Measurements from ENCODE around the gene TMEM150C. TPM values are rescaled to one million over a fixed set of nuclear protein-coding genes. Genes with fewer than 3 reads are reported as not detected.
"Not testable (repeated sequence)": the region's sequence is repeated elsewhere in the genome, so short reads cannot be mapped to it uniquely, and the experiment has no call there.

Gene TMEM150C
- total RNA-seq, 1 experiment from 2014 or later: 0.58 TPM

- ChIA-PET CTCF (no interaction called here), POLR2A (ENCODE audit: unreplicated experiment) (no interaction called here)
Observed at GRCh38 chr4:82555276-82555675, 6.5 kb downstream of the TMEM150C start.

GRCh38 chr4:82553020-82553419 is 8.8 kb downstream of the TMEM150C start:
- H3K9me2 ChIP-seq (replicated peaks; ENCODE audit: low read length): no peaks in the 10 kb centered on the region
- H3K4me1 ChIP-seq (ENCODE audit: insufficient read depth, low read length): no peaks in the 10 kb centered on the region
- no peaks in the 10 kb centered on the region for H4K20me1 ChIP-seq (ENCODE audit: low read length)
- intact Hi-C loops (cut with micrococcal nuclease): no loop called here
- ChIA-PET CTCF (no interaction called here), POLR2A (ENCODE audit: unreplicated experiment) (no interaction called here)
- no peak overlapping the region for H3K9ac ChIP-seq (ENCODE audit: low read length)
- H3K4me2 ChIP-seq (ENCODE audit: low read length): no peak overlapping the region
- ATAC-seq (no peak), DNase-seq (no peak)
- H3K4me3 ChIP-seq (ENCODE audit: low read length): no peak overlapping the region
- no peaks in the 10 kb centered on the region; the same call in 1 of the 2 replicates for H3K27me3 ChIP-seq (ENCODE audit: low read length)
- no peaks in the 10 kb centered on the region for H3K36me3 ChIP-seq (ENCODE audit: low read depth, low read length)
- H3F3A ChIP-seq (ENCODE audit: low read length, unreplicated experiment): no peaks in the 10 kb centered on the region
- TF ChIP-seq EZH2 (IDR thresholded peaks at IDR 0.05; ENCODE audit: low read length, unreplicated experiment) (no peak), CTCF (conservative IDR thresholded peaks at IDR 0.05; ENCODE audit: low read depth, low read length) (no peak)
- no peaks in the 10 kb centered on the region for H3K79me2 ChIP-seq (ENCODE audit: low read length)
- H2AFZ ChIP-seq (ENCODE audit: low read length): no peak overlapping the region
- no TSS peak for BruUV-seq (replicated peaks)
- no peaks in the 10 kb centered on the region for H3K9me3 ChIP-seq (ENCODE audit: low read length)
- H3K27ac ChIP-seq (ENCODE audit: low read length): no peak overlapping the region

More at GRCh38 chr4:82555276-82555675, 6.5 kb downstream of the TMEM150C start:
- H3K27ac ChIP-seq (ENCODE audit: low read length): no peak overlapping the region
- no peak overlapping the region for H2AFZ ChIP-seq (ENCODE audit: low read length)
- no peaks in the 10 kb centered on the region for H3K4me1 ChIP-seq (ENCODE audit: insufficient read depth, low read length)
- no peaks in the 10 kb centered on the region for H4K20me1 ChIP-seq (ENCODE audit: low read length)
- H3K4me2 ChIP-seq (ENCODE audit: low read length): no peak overlapping the region
- no peaks in the 10 kb centered on the region for H3K36me3 ChIP-seq (ENCODE audit: low read depth, low read length)
- H3K27me3 ChIP-seq (ENCODE audit: low read length): peaks cover 1% of the 10 kb centered on the region
- no peak for DNase-seq
- no peak for TF ChIP-seq EZH2 (IDR thresholded peaks at IDR 0.05; ENCODE audit: low read length, unreplicated experiment)
- TF ChIP-seq CTCF (conservative IDR thresholded peaks at IDR 0.05; ENCODE audit: low read depth, low read length): no peak
- no peak for TF ChIP-seq EZH2phosphoT487 (IDR thresholded peaks at IDR 0.05; ENCODE audit: borderline replicate concordance, low read length)
- H3K4me3 ChIP-seq (ENCODE audit: low read length): no peak overlapping the region
- intact Hi-C loops (cut with micrococcal nuclease): no loop called here
- no peaks in the 10 kb centered on the region for H3F3A ChIP-seq (ENCODE audit: low read length, unreplicated experiment)
- no TSS peak for BruUV-seq (replicated peaks)
- H3K79me2 ChIP-seq (ENCODE audit: low read length): no peaks in the 10 kb centered on the region
- no peaks in the 10 kb centered on the region for H3K9me2 ChIP-seq (replicated peaks; ENCODE audit: low read length)
- H3K9ac ChIP-seq (ENCODE audit: low read length): no peak overlapping the region
- no peak for ATAC-seq
- H3K9me3 ChIP-seq (ENCODE audit: low read length): no peaks in the 10 kb centered on the region

- ATAC-seq: no peak
- POLR2A ChIA-PET (ENCODE audit: unreplicated experiment): no interaction called here
Observed at GRCh38 chr4:82551734-82552133, 10.1 kb downstream of the TMEM150C start.

GRCh38 chr4:82547850-82548249 is 13.9 kb downstream of the TMEM150C start:
- H3K9ac ChIP-seq (ENCODE audit: low read length); POLR2A ChIA-PET (ENCODE audit: unreplicated experiment); ATAC-seq; H3K36me3 ChIP-seq (ENCODE audit: low read depth, low read length); H3K9me2 ChIP-seq (replicated peaks; ENCODE audit: low read length); BruUV-seq (replicated peaks); H3K79me2 ChIP-seq (ENCODE audit: low read length); intact Hi-C loops (cut with micrococcal nuclease); H4K20me1 ChIP-seq (ENCODE audit: low read length); H3F3A ChIP-seq (ENCODE audit: low read length, unreplicated experiment); H2AFZ ChIP-seq (ENCODE audit: low read length); H3K27ac ChIP-seq (ENCODE audit: low read length); H3K4me2 ChIP-seq (ENCODE audit: low read length); H3K4me3 ChIP-seq (ENCODE audit: low read length); CTCF ChIA-PET; DNase-seq; H3K27me3 ChIP-seq (ENCODE audit: low read length); H3K9me3 ChIP-seq (ENCODE audit: low read length): not testable (repeated sequence)
- H3K4me1 ChIP-seq (ENCODE audit: insufficient read depth, low read length): peaks cover 13% of the 10 kb centered on the region; the same call in 1 of the 2 replicates

More at GRCh38 chr4:82551734-82552133, 10.1 kb downstream of the TMEM150C start:
- H4K20me1 ChIP-seq (ENCODE audit: low read length): no peaks in the 10 kb centered on the region
- intact Hi-C loops (cut with micrococcal nuclease): no loop called here
- no peaks in the 10 kb centered on the region for H3F3A ChIP-seq (ENCODE audit: low read length, unreplicated experiment)
- TF ChIP-seq EZH2 (IDR thresholded peaks at IDR 0.05; ENCODE audit: low read length, unreplicated experiment) (no peak), CTCF (conservative IDR thresholded peaks at IDR 0.05; ENCODE audit: low read depth, low read length) (no peak), EZH2phosphoT487 (IDR thresholded peaks at IDR 0.05; ENCODE audit: borderline replicate concordance, low read length) (no peak)
- no TSS peak for BruUV-seq (replicated peaks)
- no peak overlapping the region for H3K4me3 ChIP-seq (ENCODE audit: low read length)
- H3K4me1 ChIP-seq (ENCODE audit: insufficient read depth, low read length): no peaks in the 10 kb centered on the region
- no peak for DNase-seq
- no peaks in the 10 kb centered on the region for H3K9me2 ChIP-seq (replicated peaks; ENCODE audit: low read length)
- H3K27ac ChIP-seq (ENCODE audit: low read length): no peak overlapping the region
- H3K9ac ChIP-seq (ENCODE audit: low read length): no peak overlapping the region
- H3K27me3 ChIP-seq (ENCODE audit: low read length): no peaks in the 10 kb centered on the region
- H3K36me3 ChIP-seq (ENCODE audit: low read depth, low read length): no peaks in the 10 kb centered on the region
- CTCF ChIA-PET: no interaction called here
- no peaks in the 10 kb centered on the region for H3K79me2 ChIP-seq (ENCODE audit: low read length)
- no peaks in the 10 kb centered on the region for H3K9me3 ChIP-seq (ENCODE audit: low read length)
- no peak overlapping the region for H3K4me2 ChIP-seq (ENCODE audit: low read length)
- H2AFZ ChIP-seq (ENCODE audit: low read length): no peak overlapping the region

All from PC-3 (cell line).